ENCODE results near the gene DOCK6. TPM values are rescaled to one million over a fixed set of nuclear protein-coding genes. Genes with fewer than 3 reads are reported as not detected.

Gene DOCK6
- total RNA-seq, 2 donors from 2014 or later: 0.62 to 6.1 TPM

DNA sequence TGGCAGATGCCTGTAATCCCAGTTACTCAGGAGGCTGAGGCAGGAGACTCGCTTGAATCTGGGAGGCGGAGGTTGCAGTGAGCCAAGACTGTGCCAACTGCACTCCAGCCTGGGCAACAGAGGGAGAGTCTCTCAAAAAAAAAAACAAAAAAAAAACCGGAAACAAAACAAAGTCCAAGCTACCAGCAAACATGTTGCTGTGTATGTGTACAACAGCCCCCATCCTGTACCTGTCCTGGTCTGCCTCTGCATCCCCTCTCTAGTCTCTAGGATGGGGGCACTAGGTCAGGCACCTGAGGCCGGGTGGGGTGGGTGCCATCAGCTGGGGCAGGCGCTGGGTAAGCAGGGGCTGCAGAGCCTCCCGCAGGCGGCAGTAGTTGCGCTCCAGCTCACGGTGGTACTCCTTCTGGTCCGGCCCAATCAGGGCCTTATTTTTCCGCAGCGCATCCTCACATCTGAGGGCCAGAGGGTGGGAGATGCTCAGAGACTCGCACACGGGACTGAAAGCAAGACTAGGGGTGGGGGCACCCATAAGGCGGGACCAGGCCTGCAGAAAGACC, 62.2 kb downstream of the DOCK6 start:
- Mint-ChIP-seq H3K4me1 (peaks cover 17% of the 10 kb centered on the region), H3K27me3 (peaks cover 22% of the 10 kb centered on the region)

DNA sequence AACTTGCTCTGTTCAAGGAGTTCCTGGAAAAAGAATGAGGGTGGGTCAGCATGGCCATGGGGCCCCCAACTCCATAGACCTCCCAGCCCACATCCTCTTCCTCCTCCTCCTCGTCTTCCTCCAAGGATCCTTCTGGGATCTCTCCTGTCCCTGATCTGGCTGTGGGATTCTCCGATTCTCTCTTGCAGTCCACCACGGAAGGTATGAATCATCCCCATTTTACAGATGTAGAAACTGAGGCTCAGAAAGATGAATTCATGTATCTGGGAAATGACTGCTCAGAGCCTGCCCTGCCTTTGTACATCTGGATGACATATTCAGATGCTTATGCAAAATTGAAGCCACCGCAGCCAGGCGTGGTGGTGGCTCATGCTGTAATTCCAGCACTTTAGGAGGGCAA, 62.8 kb downstream of the DOCK6 start:
- Mint-ChIP-seq H3K27ac (no peak overlapping the region), H3K36me3 (ENCODE audit: low read depth) (no peaks in the 10 kb centered on the region), H3K27me3 (peaks cover 22% of the 10 kb centered on the region), H3K4me1 (peaks cover 17% of the 10 kb centered on the region), H3K4me3 (no peak overlapping the region)
- no peaks in the 10 kb centered on the region for H3K9me3 ChIP-seq (ENCODE audit: control insufficient read depth, low read length, poor library complexity, severe bottlenecking)
- ATAC-seq (no peak), DNase-seq (no peak)

More for the DNA sequence above, 62.2 kb downstream of the DOCK6 start:
- Mint-ChIP-seq H3K36me3 (ENCODE audit: low read depth) (no peaks in the 10 kb centered on the region), H3K4me3 (no peak overlapping the region), H3K27ac (no peak overlapping the region)
- H3K9me3 ChIP-seq (ENCODE audit: control insufficient read depth, low read length, poor library complexity, severe bottlenecking): no peaks in the 10 kb centered on the region
- DNase-seq (no peak), ATAC-seq (no peak)

DNA sequence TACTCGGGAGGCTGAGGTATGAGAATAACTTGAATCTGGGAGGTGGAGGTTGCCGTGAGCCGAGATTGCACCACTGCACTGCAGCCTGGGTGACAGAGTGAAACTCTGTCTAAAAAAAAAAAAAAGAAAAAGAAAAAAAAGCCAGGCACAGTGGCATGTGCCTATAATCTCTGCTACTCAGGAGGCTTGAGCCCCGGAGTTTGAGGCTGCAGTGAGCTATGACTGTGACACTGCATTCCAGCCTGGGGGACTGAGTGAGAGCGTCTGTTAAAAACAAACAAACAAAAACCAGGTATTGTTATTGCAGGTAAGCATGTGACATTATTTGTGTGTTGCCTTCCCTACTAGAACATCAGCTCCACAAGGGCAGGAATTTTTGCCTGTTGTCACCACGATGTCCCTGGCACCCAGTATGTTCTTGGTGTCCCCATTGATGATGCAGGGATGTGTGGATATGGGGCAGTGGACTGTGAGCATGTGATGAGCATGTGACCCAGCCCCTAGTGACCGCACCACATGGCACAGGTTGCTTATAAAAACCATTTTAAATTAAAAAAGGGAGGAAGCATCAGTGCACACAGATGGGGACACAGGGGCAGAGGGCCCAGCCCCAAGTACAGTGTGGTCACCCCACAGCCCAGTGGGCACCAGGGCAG, 63.4 kb downstream of the DOCK6 start:
- H3K9me3 ChIP-seq (ENCODE audit: control insufficient read depth, low read length, poor library complexity, severe bottlenecking): no peaks in the 10 kb centered on the region
- ATAC-seq (no peak), DNase-seq (no peak)
- Mint-ChIP-seq H3K4me1 (peaks cover 13% of the 10 kb centered on the region), H3K4me3 (no peak overlapping the region), H3K27me3 (peaks cover 22% of the 10 kb centered on the region), H3K27ac (no peak overlapping the region), H3K36me3 (ENCODE audit: low read depth) (no peaks in the 10 kb centered on the region)

DNA sequence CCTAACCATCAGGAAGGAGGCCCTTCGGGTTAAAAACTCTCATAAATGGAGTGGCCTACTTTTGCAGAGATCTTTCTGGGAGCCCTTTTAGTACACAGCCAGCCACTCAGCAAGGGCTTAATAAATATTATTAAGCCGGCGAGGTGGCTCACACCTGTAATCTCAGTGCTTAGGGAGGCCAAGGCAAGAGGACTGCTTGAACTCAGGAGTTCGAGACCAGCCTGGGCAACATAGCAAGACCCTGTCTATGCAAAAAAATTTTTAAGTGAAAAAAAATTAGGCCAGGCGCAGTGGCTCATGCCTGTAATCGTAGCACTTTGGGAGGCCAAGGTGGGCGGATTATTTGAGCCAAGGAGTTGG, 64.2 kb downstream of the DOCK6 start:
- H3K36me3 Mint-ChIP-seq (ENCODE audit: low read depth): no peaks in the 10 kb centered on the region
- H3K27me3 Mint-ChIP-seq: peaks cover 22% of the 10 kb centered on the region
- ATAC-seq (no peak), DNase-seq (no peak)
- H3K4me3 Mint-ChIP-seq: peak overlapping the region; percentile 76
- no peak overlapping the region for H3K27ac Mint-ChIP-seq
- H3K9me3 ChIP-seq (ENCODE audit: control insufficient read depth, low read length, poor library complexity, severe bottlenecking): no peaks in the 10 kb centered on the region
- H3K4me1 Mint-ChIP-seq: peaks cover 10% of the 10 kb centered on the region

DNA sequence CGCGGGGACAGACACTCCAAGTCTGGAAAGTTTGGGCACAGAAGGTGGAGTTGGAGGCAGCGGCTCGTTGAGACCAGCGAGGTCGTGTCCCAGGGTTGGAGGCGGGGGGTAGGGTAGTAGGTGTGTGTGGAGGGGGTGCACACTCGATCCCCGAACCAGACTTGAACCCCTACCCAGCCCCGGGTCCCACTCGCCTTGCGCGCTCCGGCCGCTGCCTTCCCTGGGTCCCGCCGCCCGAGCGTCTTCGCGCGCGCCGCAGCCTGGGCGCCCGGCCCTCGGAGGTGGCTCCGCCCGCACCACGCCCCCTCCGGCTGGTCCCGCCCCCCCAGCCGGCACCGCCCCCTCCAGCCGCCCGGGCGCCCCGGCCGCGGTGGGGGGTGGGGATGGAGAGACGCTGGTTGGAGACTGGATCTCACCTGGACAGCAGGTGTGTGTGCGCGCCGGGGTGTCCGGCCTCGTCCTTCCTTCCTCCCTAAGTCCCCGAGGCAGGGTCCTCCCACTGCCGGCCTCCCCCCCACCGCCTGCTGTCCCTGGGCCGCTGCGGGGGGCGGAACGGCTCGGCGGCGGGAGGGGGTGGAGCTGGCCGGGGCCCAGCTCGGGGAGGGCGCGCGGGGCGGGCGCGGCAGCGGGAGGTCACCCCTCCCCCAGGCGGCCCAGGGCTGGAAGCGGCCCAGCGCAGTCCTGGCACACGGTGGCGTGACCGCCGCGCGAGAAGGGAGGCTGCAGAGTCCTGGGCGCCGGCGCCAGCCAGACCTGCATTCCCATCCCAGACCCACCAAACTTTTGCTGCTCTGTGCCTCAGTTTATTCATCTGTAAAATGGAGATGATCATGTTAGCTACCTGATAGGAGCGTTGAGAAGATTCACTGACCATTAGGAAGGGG, 64.8 kb downstream of the DOCK6 start, which contains the start of gene KANK2:
KANK2 (minus strand) TSS at position 255 of the 884 bp plus-strand sequence. CDS start 3,034 bp downstream, outside the sequence.
- H3K36me3 Mint-ChIP-seq (ENCODE audit: low read depth): no peaks in the 10 kb centered on the region
- peak; percentile 65 to 71 (median 67) for DNase-seq
- peaks cover 9% of the 10 kb centered on the region for H3K4me1 Mint-ChIP-seq
- H3K27ac Mint-ChIP-seq: no peak within 1 kb of the TSS
- ATAC-seq: peak; percentile 94
- peak within 1 kb of the TSS; percentile 81 for H3K4me3 Mint-ChIP-seq
- peaks cover 16% of the 10 kb centered on the region for H3K27me3 Mint-ChIP-seq
- no peaks in the 10 kb centered on the region for H3K9me3 ChIP-seq (ENCODE audit: control insufficient read depth, low read length, poor library complexity, severe bottlenecking)

DNA sequence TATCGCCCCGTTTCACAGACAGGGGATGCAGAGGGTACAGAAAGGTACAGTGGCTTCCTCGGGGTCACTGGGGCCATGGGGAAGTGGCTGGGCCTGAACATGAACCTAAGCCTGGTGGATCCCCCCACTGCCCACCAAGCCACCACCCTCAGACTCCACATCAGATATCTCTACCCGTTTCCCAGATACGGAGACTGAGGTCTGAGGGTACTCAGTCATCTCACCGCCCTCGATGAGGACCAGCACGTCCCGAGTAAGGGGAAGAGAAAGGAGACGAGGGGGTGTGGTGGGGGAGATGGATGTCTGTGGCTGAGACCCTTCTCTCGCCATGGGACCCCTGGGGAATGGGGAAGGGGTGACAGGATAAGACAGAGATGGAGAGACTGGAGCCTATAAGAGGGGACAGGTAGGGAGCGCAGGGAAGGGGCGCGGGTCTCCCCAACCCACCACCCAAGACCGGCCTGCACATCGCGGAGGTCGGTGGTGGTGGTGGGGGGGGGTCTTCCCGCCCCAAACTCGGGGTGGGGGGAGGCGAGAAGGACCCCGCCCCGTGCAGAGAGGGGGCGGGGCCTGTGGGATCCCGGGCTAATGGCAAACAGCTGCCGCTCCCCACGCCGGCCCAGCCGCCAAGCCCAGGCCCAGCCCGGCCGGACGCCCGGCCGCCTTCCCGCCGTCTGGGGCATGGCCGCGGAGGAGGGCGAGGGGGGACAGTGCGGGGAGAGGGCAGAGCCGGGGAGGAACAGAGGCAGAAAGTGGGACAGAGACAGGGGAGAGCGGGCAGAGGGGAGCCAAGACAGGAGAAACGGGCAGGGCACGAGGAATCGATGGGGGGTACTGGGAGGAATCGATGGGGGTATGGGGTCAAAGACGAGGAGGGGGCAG, 65.7 kb downstream of the DOCK6 start:
- H3K4me1 Mint-ChIP-seq: peaks cover 9% of the 10 kb centered on the region
- ATAC-seq: peak; percentile 6
- H3K9me3 ChIP-seq (ENCODE audit: control insufficient read depth, low read length, poor library complexity, severe bottlenecking): no peaks in the 10 kb centered on the region
- no peak for DNase-seq
- no peak overlapping the region for H3K27ac Mint-ChIP-seq
- peaks cover 13% of the 10 kb centered on the region for H3K27me3 Mint-ChIP-seq
- H3K4me3 Mint-ChIP-seq: peak overlapping the region; percentile 81
- no peaks in the 10 kb centered on the region for H3K36me3 Mint-ChIP-seq (ENCODE audit: low read depth)

DNA sequence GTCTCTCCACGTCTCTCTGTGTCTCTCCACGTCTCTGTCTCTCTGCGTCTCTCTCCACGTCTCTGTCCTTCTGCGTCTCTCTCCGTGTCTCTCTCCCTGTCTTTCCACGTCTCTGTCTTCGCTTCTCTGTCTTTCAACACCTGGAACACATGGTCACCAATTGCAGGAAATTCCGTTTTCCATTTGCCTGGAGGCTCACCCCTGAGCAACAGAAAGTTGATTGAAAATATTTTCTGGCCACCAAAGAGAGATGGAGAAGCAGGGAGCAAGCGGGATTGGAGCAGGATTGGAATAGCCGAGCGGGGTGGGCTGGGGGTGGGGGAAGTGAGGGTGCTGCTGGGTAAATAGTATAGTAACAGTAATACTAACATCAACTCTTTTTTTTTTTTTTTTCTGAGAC, 66.6 kb downstream of the DOCK6 start:
- ATAC-seq: no peak
- peak overlapping the region; percentile 81 for H3K4me3 Mint-ChIP-seq
- no peak overlapping the region for H3K27ac Mint-ChIP-seq

DNA sequence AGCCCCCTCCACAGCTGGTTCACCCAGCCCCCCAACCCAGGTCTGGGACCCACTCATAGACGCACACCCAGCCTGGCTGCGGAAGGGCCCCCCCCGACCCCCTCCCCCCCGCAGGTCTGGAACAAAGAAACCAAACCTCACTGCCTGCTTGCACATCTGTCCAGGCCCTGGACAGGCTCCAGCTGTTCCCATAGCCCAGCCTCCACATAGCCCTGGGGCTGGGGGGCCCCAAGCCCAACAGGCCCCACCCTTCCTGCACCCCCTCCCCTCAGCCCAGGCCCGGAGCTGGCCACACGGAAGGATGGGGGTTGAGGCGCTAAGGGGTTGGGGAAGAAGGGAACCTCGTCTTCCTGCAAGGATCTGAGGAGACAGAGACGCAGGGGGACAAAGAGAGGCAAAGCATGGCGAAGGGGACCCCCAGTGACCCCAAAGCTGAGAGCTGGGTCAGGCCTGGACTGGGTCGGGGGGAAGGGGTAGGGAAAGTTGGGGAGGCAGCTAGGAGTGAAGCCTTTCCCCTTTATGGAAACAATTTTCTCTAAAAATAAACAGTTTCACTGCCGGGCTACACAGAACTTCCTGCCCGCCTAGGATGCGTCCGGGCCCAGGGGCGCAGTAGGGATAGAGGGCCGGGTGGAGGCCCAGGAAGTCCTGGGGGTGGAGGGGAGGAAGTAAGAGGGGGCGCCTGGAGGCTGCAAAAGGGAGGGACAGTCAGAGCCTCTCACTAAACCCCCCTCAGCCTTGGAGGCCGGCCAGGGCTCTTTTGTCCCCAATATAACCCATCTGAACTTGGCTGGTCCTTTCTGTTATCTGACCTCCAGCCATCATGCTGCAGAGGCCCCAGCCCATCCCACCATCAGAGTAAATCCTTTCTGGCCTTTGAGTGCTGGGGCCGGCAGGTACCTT, 67.4 kb downstream of the DOCK6 start:
- peak overlapping the region; percentile 81 for H3K4me3 Mint-ChIP-seq

More for the DNA sequence above, 66.6 kb downstream of the DOCK6 start:
- Mint-ChIP-seq H3K36me3 (ENCODE audit: low read depth) (no peaks in the 10 kb centered on the region), H3K27me3 (peaks cover 13% of the 10 kb centered on the region), H3K4me1 (peaks cover 9% of the 10 kb centered on the region)
- no peak for DNase-seq
- no peaks in the 10 kb centered on the region for H3K9me3 ChIP-seq (ENCODE audit: control insufficient read depth, low read length, poor library complexity, severe bottlenecking)

DNA sequence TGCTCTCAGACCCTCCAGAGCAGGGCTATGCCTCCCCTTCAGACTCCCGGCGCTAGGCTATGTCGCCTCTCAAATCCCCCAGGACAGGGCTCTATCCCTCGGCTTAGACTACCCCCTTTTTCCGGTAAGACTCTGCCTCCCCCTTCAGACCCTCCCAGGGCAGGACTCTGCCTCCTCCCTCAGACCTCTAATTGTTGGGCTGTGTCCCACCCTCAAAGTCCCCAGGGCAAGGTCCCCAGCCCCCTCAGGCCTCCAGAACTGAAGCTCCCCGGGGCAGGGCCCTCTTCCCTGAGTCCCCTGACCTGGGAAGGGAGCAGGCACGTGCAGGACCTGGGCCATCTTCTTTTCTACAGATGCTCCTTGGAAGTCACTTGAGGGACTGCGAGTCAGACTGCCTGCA, 68.2 kb downstream of the DOCK6 start:
- Mint-ChIP-seq H3K4me3 (no peak overlapping the region), H3K27ac (no peak overlapping the region), H3K36me3 (ENCODE audit: low read depth) (no peaks in the 10 kb centered on the region), H3K27me3 (peaks cover 13% of the 10 kb centered on the region), H3K4me1 (peaks cover 9% of the 10 kb centered on the region)
- DNase-seq (no peak), ATAC-seq (no peak)
- no peaks in the 10 kb centered on the region for H3K9me3 ChIP-seq (ENCODE audit: control insufficient read depth, low read length, poor library complexity, severe bottlenecking)

More for the DNA sequence above, 67.4 kb downstream of the DOCK6 start:
- ATAC-seq: no peak
- no peaks in the 10 kb centered on the region for H3K9me3 ChIP-seq (ENCODE audit: control insufficient read depth, low read length, poor library complexity, severe bottlenecking)
- H3K4me1 Mint-ChIP-seq: peaks cover 9% of the 10 kb centered on the region
- H3K36me3 Mint-ChIP-seq (ENCODE audit: low read depth): no peaks in the 10 kb centered on the region
- no peak for DNase-seq
- H3K27me3 Mint-ChIP-seq: peaks cover 13% of the 10 kb centered on the region
- H3K27ac Mint-ChIP-seq: no peak overlapping the region

DNA sequence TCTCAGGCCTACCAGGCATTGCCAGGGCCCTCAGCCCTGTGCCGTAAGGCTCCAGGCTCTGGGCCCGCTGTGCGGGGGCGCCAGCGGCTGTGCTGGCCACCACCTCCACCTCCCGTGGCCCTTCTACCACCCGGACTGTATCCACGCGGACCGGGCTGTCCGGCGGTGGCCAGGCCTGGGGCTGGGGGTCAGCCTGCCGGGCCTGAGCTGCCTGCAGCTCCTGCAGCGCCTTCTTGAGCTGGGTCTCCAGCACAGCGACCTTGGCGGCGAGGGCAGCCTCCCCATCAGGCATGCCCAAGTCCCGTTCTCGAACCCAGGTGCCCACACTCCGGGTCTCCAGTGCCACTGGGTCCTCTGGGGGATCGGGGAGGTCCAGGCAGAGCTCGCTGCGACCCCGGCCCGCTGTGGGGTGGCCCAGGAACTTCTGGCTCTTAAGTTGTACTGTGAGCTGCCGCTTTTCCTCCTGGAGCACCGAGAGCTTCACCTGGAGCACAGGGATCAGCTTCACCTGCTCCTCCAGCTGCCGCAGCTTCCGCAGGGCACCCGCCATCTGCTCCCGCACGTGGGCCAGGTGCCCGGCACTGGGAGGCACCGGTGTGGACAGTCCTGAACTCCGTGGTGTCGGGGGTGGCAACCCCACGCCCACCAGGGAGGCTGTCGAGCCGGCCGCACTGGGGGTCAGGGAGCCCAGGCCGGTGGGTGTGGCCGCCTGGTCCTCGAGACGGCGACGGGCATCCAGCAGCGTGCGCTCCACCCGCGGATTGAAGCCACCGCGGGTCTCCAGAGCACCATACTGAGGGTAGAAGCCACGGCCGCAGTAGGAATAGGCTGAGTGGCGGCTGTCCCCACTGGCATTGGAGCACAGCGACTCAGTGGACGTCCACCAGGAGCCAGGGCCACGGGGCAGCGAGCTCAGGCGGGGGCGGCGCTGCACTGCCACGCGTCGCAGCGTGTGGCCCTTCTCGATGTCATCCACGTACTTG, 69.1 kb downstream of the DOCK6 start:
- no peak overlapping the region for H3K4me3 Mint-ChIP-seq
- no peaks in the 10 kb centered on the region for H3K36me3 Mint-ChIP-seq (ENCODE audit: low read depth)
- ATAC-seq (no peak), DNase-seq (no peak)
- H3K9me3 ChIP-seq (ENCODE audit: control insufficient read depth, low read length, poor library complexity, severe bottlenecking): no peaks in the 10 kb centered on the region
- no peak overlapping the region for H3K27ac Mint-ChIP-seq
- peaks cover 9% of the 10 kb centered on the region for H3K4me1 Mint-ChIP-seq
- H3K27me3 Mint-ChIP-seq: peaks cover 13% of the 10 kb centered on the region

DNA sequence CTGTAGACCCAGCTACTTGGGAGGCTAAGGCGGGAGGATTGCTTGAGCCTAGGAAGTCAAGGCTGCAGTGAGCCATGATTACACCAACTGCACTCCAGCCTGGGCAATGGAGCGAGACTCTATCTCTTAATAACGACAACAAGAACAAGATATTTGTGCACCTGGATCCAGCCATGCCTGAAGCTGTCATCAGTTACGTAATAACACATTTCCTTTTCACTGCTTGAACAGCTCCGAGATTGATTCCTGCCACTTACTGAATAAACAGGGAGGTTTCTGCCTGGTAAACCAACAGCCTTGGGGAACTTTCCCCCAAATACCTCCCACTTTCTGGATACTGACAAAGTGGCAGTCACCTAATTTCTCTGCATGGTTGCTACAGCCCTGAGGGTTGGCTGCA, 70.4 kb downstream of the DOCK6 start:
- no peak overlapping the region for H3K27ac Mint-ChIP-seq
- no peak for ATAC-seq
- H3K4me3 Mint-ChIP-seq: no peak overlapping the region

More for the DNA sequence above, 70.4 kb downstream of the DOCK6 start:
- H3K27me3 Mint-ChIP-seq: peaks cover 13% of the 10 kb centered on the region
- no peaks in the 10 kb centered on the region for H3K9me3 ChIP-seq (ENCODE audit: control insufficient read depth, low read length, poor library complexity, severe bottlenecking)
- H3K4me1 Mint-ChIP-seq: peaks cover 9% of the 10 kb centered on the region
- H3K36me3 Mint-ChIP-seq (ENCODE audit: low read depth): no peaks in the 10 kb centered on the region
- no peak for DNase-seq
